Neural progenitor cell (in vitro differentiated cells): ENCODE results near the gene NFATC4.

Experiments used
- EZH2 ChIP-seq: fragments of 200-600 bp; sonication (generic); IDR thresholded peaks from 2 replicates; pipeline ENCODE4 v1.6.1; 2017; ENCODE audit warnings: antibody characterized with exemption, mild to moderate bottlenecking, moderate library complexity
- TF ChIP-seq, protein P1 (sequence below): fragments of 200-600 bp; sonication (generic); IDR thresholded peaks from 2 replicates; pipeline ENCODE4 v1.5.1; 2017; ENCODE audit warnings: antibody characterized with exemption, mild to moderate bottlenecking

DNA sequence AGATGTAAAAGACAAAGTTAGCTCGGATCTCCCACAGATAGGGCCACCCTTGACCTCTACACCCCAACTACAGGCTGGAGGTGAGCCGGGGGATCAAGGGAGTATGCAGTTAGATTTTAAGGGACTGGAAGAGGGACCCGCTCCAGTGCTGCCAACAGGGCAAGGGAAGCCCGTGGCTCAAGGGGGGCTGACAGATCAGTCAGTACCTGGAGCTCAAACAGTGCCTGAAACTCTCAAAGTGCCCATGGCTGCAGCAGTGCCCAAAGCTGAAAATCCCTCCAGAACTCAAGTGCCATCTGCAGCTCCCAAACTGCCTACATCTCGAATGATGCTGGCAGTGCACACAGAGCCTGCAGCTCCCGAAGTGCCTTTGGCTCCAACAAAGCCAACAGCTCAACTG, 41.2 kb downstream of the NFATC4 start:
- TF ChIP-seq, protein P1, sequence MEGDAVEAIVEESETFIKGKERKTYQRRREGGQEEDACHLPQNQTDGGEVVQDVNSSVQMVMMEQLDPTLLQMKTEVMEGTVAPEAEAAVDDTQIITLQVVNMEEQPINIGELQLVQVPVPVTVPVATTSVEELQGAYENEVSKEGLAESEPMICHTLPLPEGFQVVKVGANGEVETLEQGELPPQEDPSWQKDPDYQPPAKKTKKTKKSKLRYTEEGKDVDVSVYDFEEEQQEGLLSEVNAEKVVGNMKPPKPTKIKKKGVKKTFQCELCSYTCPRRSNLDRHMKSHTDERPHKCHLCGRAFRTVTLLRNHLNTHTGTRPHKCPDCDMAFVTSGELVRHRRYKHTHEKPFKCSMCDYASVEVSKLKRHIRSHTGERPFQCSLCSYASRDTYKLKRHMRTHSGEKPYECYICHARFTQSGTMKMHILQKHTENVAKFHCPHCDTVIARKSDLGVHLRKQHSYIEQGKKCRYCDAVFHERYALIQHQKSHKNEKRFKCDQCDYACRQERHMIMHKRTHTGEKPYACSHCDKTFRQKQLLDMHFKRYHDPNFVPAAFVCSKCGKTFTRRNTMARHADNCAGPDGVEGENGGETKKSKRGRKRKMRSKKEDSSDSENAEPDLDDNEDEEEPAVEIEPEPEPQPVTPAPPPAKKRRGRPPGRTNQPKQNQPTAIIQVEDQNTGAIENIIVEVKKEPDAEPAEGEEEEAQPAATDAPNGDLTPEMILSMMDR = no peak
- TF ChIP-seq EZH2 = no peak
